ENCODE data around the gene IL17RA. TPM values are rescaled to one million over a fixed set of nuclear protein-coding genes. Genes with fewer than 3 reads are reported as not detected.
A peak's percentile ranks its signal among the peaks of the same experiment; 100 is the strongest.
"Not testable (repeated sequence)": the region's sequence is repeated elsewhere in the genome, so short reads cannot be mapped to it uniquely, and the experiment has no call there.

The IL17RA gene
- total RNA-seq, 2 experiments from 2014 or later = 37.8 to 38.7 TPM

- Mint-ChIP-seq H3K9me3 (no peaks in the 10 kb centered on the region), H3K27me3 (no peaks in the 10 kb centered on the region), H3K4me3 (no peak overlapping the region), H3K36me3 (ENCODE audit: low read depth) (peaks cover 24% of the 10 kb centered on the region), H3K27ac (no peak overlapping the region), H3K4me1 (no peaks in the 10 kb centered on the region)
- CTCF ChIA-PET = interaction anchor here (1.0 kb wide), 1 partner anchor 83 kb away, joined by 3 read pairs; no protein-coding TSS in a partner anchor
- POLR2A ChIA-PET = no interaction called here
- no peak for DNase-seq
Measured at GRCh38 chr22:17140826-17141766, 56.3 kb downstream of the IL17RA start.

- POLR2A ChIA-PET = interaction anchor here (1.2 kb wide), 1 partner anchor 30 kb away, joined by 3 read pairs; no protein-coding TSS in a partner anchor
Measured at GRCh38 chr22:17143101-17143500, 58.3 kb downstream of the IL17RA start.

GRCh38 chr22:17143826-17144225 is 59.0 kb downstream of the IL17RA start:
- peaks cover 32% of the 10 kb centered on the region for H3K36me3 Mint-ChIP-seq (ENCODE audit: low read depth)
- POLR2A ChIA-PET = interaction anchor here (0.7 to 1.2 kb wide), 2 partner anchors 29 to 56 kb away, joined by 3 read pairs; no protein-coding TSS in a partner anchor
- no peak overlapping the region for H3K27ac Mint-ChIP-seq
- CTCF ChIA-PET = interaction anchor here (1.2 kb wide), 1 partner anchor 14 kb away, joined by 4 read pairs; no protein-coding TSS in a partner anchor
- no peak overlapping the region for H3K4me3 Mint-ChIP-seq
- H3K9me3 Mint-ChIP-seq = no peaks in the 10 kb centered on the region
- no peak for DNase-seq
- H3K4me1 Mint-ChIP-seq = no peaks in the 10 kb centered on the region
- no peaks in the 10 kb centered on the region for H3K27me3 Mint-ChIP-seq

More at GRCh38 chr22:17143101-17143500, 58.3 kb downstream of the IL17RA start:
- Mint-ChIP-seq H3K36me3 (ENCODE audit: low read depth) (peaks cover 32% of the 10 kb centered on the region), H3K27me3 (no peaks in the 10 kb centered on the region), H3K9me3 (no peaks in the 10 kb centered on the region), H3K27ac (no peak overlapping the region), H3K4me1 (no peaks in the 10 kb centered on the region), H3K4me3 (no peak overlapping the region)
- no peak for DNase-seq
- CTCF ChIA-PET = interaction anchor here (0.6 to 1.2 kb wide), 2 partner anchors 14 to 28 kb away, joined by 3 to 4 read pairs; no protein-coding TSS in a partner anchor

- Mint-ChIP-seq H3K27ac (no peak overlapping the region), H3K27me3 (no peaks in the 10 kb centered on the region), H3K4me3 (no peak overlapping the region), H3K9me3 (no peaks in the 10 kb centered on the region), H3K4me1 (no peaks in the 10 kb centered on the region), H3K36me3 (ENCODE audit: low read depth) (peaks cover 32% of the 10 kb centered on the region)
- POLR2A ChIA-PET = no interaction called here
- DNase-seq = no peak
- CTCF ChIA-PET = interaction anchor here (0.8 kb wide), 1 partner anchor 26 kb away, joined by 4 read pairs; no protein-coding TSS in a partner anchor
Measured at GRCh38 chr22:17145021-17145680, 60.4 kb downstream of the IL17RA start.

GRCh38 chr22:17147458-17147857 is 62.7 kb downstream of the IL17RA start:
- H3K9me3 Mint-ChIP-seq, H3K27me3 Mint-ChIP-seq, H3K4me1 Mint-ChIP-seq, DNase-seq, POLR2A ChIA-PET, H3K4me3 Mint-ChIP-seq, H3K27ac Mint-ChIP-seq: not testable (repeated sequence)
- CTCF ChIA-PET = interaction anchor here (1.3 kb wide), 1 partner anchor 9 kb away, joined by 3 read pairs; no protein-coding TSS in a partner anchor
- peaks cover 26% of the 10 kb centered on the region for H3K36me3 Mint-ChIP-seq (ENCODE audit: low read depth)

GRCh38 chr22:17149076-17149815 is 64.4 kb downstream of the IL17RA start:
- H3K36me3 Mint-ChIP-seq (ENCODE audit: low read depth) = peaks cover 14% of the 10 kb centered on the region
- CTCF ChIA-PET = interaction anchor here (1.0 kb wide), 1 partner anchor 23 kb away, joined by 5 read pairs; no protein-coding TSS in a partner anchor
- DNase-seq = no peak
- H3K4me1 Mint-ChIP-seq = no peaks in the 10 kb centered on the region
- H3K27ac Mint-ChIP-seq = no peak overlapping the region
- POLR2A ChIA-PET = interaction anchor here (1.5 kb wide), 1 partner anchor 10 kb away, joined by 3 read pairs; the partner anchor contains the start of gene HDHD5
- no peaks in the 10 kb centered on the region for H3K27me3 Mint-ChIP-seq
- no peak overlapping the region for H3K4me3 Mint-ChIP-seq
- no peaks in the 10 kb centered on the region for H3K9me3 Mint-ChIP-seq

GRCh38 chr22:17152340-17152739 is 67.5 kb downstream of the IL17RA start:
- Mint-ChIP-seq H3K9me3 (no peaks in the 10 kb centered on the region), H3K4me3 (no peak overlapping the region)

GRCh38 chr22:17152971-17153370 is 68.2 kb downstream of the IL17RA start:
- Mint-ChIP-seq H3K4me3 (no peak overlapping the region), H3K36me3 (ENCODE audit: low read depth) (peaks cover 13% of the 10 kb centered on the region), H3K27ac (no peak overlapping the region), H3K9me3 (no peaks in the 10 kb centered on the region), H3K4me1 (peaks cover 20% of the 10 kb centered on the region), H3K27me3 (no peaks in the 10 kb centered on the region)
- CTCF ChIA-PET = no interaction called here
- no peak for DNase-seq
- POLR2A ChIA-PET = no interaction called here

More at GRCh38 chr22:17152340-17152739, 67.5 kb downstream of the IL17RA start:
- H3K27me3 Mint-ChIP-seq = no peaks in the 10 kb centered on the region
- H3K36me3 Mint-ChIP-seq (ENCODE audit: low read depth) = peaks cover 19% of the 10 kb centered on the region
- peaks cover 16% of the 10 kb centered on the region for H3K4me1 Mint-ChIP-seq
- H3K27ac Mint-ChIP-seq = no peak overlapping the region
- no peak for DNase-seq
- ChIA-PET CTCF (no interaction called here), POLR2A (no interaction called here)

GRCh38 chr22:17155941-17156340 is 71.1 kb downstream of the IL17RA start:
- no peak overlapping the region for H3K27ac Mint-ChIP-seq
- no peak for DNase-seq
- ChIA-PET CTCF (interaction anchor here (1.7 to 2.4 kb wide), 2 partner anchors 16 to 81 kb away, joined by 7 to 9 read pairs; no protein-coding TSS in a partner anchor), POLR2A (interaction anchor here (1.1 kb wide), 1 partner anchor 38 kb away, joined by 3 read pairs; no protein-coding TSS in a partner anchor)
- no peak overlapping the region for H3K4me3 Mint-ChIP-seq
- H3K36me3 Mint-ChIP-seq (ENCODE audit: low read depth) = peaks cover 13% of the 10 kb centered on the region
- no peaks in the 10 kb centered on the region for H3K27me3 Mint-ChIP-seq
- peaks cover 34% of the 10 kb centered on the region for H3K4me1 Mint-ChIP-seq
- H3K9me3 Mint-ChIP-seq = no peaks in the 10 kb centered on the region

GRCh38 chr22:17157714-17158113 is 72.9 kb downstream of the IL17RA start:
- peaks cover 7% of the 10 kb centered on the region for H3K36me3 Mint-ChIP-seq (ENCODE audit: low read depth)
- CTCF ChIA-PET = interaction anchor here (0.9 to 2.6 kb wide), 5 partner anchors 14 to 344 kb away, joined by 3 to 35 read pairs (median 7); no protein-coding TSS in a partner anchor
- no peak overlapping the region for H3K27ac Mint-ChIP-seq
- H3K4me1 Mint-ChIP-seq = peaks cover 34% of the 10 kb centered on the region
- DNase-seq = no peak
- peak overlapping the region; percentile 76 for H3K4me3 Mint-ChIP-seq
- no peaks in the 10 kb centered on the region for H3K27me3 Mint-ChIP-seq
- POLR2A ChIA-PET = interaction anchor here (1.1 to 3.5 kb wide), 8 partner anchors 14 to 482 kb away, joined by 3 to 8 read pairs (median 5); no protein-coding TSS in a partner anchor
- H3K9me3 Mint-ChIP-seq = no peaks in the 10 kb centered on the region

- ChIA-PET CTCF (interaction anchor here (0.9 to 2.6 kb wide), 3 partner anchors 14 to 344 kb away, joined by 4 to 35 read pairs (median 9); no protein-coding TSS in a partner anchor), POLR2A (interaction anchor here (0.6 to 3.5 kb wide), 9 partner anchors 9 to 79 kb away, joined by 3 to 8 read pairs (median 3); no protein-coding TSS in a partner anchor)
- no peaks in the 10 kb centered on the region for H3K27me3 Mint-ChIP-seq
- peaks cover 7% of the 10 kb centered on the region for H3K36me3 Mint-ChIP-seq (ENCODE audit: low read depth)
- peaks cover 34% of the 10 kb centered on the region for H3K4me1 Mint-ChIP-seq
- H3K9me3 Mint-ChIP-seq = no peaks in the 10 kb centered on the region
- peak overlapping the region; percentile 76 for H3K4me3 Mint-ChIP-seq
- DNase-seq = no peak
- peak overlapping the region; percentile 56 for H3K27ac Mint-ChIP-seq
Measured at GRCh38 chr22:17158176-17158567, 73.4 kb downstream of the IL17RA start.

All from activated CD4-positive, alpha-beta memory T cell treated with anti-CD3 and anti-CD28 coated beads, Interleukin-2, amount 10 ng/mL, durations not matched to agents 7 days and 5 days (primary cell).